ENCODE data around the gene ARHGAP10.

The ARHGAP10 gene

DNA sequence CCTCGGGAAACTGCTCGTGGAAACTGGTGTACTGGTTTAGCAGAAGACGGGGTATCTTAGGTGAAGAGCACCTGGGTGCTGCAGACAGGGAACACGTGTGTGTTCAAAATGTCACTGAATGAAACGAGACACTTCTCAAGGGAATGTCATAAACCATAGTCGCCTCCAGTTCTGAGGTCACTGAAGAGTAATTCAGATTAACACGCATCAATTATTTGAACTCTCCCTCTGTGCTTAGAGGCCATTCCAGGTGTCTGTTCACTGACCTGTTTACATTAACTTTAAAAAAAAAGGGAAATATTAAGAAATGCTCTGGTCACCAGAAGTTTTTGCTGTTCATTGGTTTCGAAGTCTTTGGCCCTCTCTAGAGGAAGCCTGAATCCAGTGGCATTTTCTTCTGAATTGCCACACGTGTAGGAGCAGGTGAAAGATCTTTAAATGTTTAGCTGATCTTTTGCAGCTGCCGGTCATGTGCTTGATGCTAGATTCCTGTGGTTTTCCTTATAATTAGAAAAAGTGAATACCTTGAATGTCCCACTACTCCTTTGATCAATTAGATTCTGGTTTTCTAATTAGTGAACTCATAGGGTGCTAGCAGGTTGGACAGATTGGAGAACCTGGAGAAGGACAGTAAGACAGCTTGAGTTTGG, 330.5 kb downstream of the ARHGAP10 start:
- peaks cover 12% of the 10 kb centered on the region for H3K9me3 Mint-ChIP-seq
- CTCF ChIA-PET: interaction anchor here (1.2 kb wide), 1 partner anchor 195 kb away, joined by 3 read pairs; no protein-coding TSS in a partner anchor
- peaks cover 51% of the 10 kb centered on the region for H3K4me1 Mint-ChIP-seq

DNA sequence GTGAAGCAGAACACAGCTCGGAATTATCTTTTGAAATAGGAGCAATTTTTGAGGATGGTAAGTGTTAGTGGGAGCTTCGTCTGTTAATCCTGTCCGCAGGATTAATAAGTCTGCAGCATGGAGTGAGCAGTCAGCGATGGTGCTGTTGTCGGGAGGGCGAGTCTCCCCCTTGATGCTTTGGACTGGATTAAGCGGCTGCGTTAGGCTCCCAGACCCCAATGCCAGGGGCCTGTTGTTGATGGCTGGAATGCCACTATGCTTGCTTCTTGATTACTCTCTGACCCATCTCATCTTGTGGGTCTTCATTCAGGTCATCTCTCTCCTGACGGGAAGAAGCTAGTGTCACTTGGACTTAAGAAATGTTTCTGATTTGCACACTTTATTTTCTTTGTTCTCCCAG, 332.6 kb downstream of the ARHGAP10 start:
- H3K27ac Mint-ChIP-seq: no peak overlapping the region
- peaks cover 31% of the 10 kb centered on the region for H3K36me3 Mint-ChIP-seq
- H3K27me3 Mint-ChIP-seq: no peaks in the 10 kb centered on the region
- CTCF ChIA-PET: no interaction called here
- H3K4me3 Mint-ChIP-seq: no peak overlapping the region
- no peak for DNase-seq
- H3K4me1 Mint-ChIP-seq: peaks cover 31% of the 10 kb centered on the region
- H3K9me3 Mint-ChIP-seq: peaks cover 3% of the 10 kb centered on the region

More for the DNA sequence above, 330.5 kb downstream of the ARHGAP10 start:
- DNase-seq: no peak
- H3K27me3 Mint-ChIP-seq: no peaks in the 10 kb centered on the region
- H3K4me3 Mint-ChIP-seq: no peak overlapping the region
- H3K27ac Mint-ChIP-seq: no peak overlapping the region
- H3K36me3 Mint-ChIP-seq: peaks cover 37% of the 10 kb centered on the region

DNA sequence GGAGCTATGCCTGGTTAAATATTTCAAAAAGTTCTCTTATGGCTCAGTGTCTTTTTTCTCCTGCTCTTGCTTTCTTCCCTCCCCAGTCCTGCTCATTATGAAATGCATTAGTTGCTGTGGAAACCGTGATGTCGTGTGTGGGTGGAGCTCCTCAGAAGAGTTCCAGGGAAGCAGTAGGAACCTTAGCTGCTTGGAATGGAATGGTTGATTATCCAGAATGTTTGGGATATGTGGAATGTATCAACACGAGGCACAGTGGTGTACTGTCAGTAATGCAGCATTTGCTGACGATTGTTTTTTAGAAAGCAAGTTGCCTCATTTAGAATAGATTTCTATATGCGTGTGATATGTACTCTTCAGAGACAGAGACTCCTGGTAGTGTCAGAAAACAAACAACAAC, 333.2 kb downstream of the ARHGAP10 start:
- CTCF ChIA-PET: no interaction called here
- H3K27me3 Mint-ChIP-seq: no peaks in the 10 kb centered on the region
- peaks cover 26% of the 10 kb centered on the region for H3K4me1 Mint-ChIP-seq
- H3K4me3 Mint-ChIP-seq: no peak overlapping the region
- DNase-seq: no peak
- peaks cover 28% of the 10 kb centered on the region for H3K36me3 Mint-ChIP-seq
- H3K9me3 Mint-ChIP-seq: no peaks in the 10 kb centered on the region
- no peak overlapping the region for H3K27ac Mint-ChIP-seq

DNA sequence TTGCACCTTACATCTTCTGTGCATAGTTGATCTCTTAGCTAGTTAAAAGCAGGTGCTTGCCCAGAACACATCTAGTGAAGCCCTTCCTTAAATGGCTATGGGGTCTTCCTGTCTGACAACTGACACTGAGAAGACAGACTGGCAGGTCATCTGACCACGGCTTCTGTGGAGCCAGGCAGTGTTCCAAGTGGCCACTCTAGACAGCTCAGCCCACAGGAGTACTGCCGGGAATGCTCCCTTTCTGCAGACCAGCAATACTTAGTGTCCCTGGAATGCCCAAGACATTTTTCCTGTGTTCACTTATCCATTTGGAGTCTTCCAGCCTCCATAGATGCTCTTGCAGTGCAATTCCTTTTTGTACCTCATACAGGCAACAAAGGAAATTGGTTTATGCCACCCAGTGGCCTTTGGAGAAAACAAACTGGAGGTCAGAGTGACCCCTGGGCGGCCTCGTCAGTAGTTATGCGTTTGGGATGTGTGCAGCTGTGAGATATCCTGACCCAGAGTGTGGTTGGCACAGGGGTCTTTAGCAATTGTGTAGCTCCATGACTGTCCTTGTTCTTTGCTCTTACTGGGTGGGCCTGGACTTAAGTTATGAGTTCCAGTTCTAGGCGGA, 335.5 kb downstream of the ARHGAP10 start:
- CTCF ChIA-PET: interaction anchor here (0.6 to 1.3 kb wide), 2 partner anchors 10 to 870 kb away, joined by 3 read pairs; no protein-coding TSS in a partner anchor
- peaks cover 18% of the 10 kb centered on the region for H3K36me3 Mint-ChIP-seq
- DNase-seq: no peak
- no peaks in the 10 kb centered on the region for H3K9me3 Mint-ChIP-seq
- no peak overlapping the region for H3K4me3 Mint-ChIP-seq
- no peaks in the 10 kb centered on the region for H3K27me3 Mint-ChIP-seq
- H3K27ac Mint-ChIP-seq: no peak overlapping the region
- peaks cover 6% of the 10 kb centered on the region for H3K4me1 Mint-ChIP-seq

DNA sequence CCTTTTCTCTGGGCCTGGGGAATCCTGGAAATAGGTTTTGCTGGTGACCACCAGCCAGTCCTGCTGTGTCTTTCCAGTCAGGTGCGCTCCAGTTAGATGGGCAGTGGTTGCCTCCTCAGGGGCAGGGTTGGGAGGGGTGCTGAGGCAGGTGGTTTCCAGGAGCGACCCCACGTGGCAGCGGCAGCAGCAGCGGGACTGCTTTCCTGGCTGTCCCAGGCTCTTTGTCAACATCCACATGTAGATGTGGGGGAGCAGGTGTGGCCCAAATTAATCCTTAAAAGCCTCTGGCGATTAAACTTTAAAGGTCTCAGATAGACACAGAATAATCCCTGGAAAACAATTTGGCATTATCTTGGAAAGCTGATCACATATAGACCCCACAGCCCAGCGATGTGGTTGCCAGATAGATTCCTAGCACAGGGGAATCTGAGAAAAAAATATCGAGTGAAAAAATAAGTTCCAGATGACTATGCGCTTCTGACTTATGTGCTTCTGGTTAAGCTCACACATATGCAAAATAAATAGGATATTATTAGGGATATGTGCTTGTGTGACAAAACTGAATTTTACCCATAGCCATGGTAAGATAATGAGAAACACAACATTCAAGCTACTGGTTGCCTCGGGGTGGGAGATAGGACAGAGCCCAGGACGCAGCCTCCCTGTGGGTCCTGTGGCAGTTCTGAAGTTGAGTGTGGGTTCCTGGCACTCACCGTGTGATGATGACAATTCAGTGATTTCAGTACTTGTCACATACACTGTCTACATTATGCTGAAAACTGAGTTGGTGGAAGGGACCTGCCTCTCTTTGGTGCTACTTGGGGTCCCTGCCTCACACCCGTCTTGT, 336.4 kb downstream of the ARHGAP10 start:
- Mint-ChIP-seq H3K36me3 (peaks cover 26% of the 10 kb centered on the region), H3K27me3 (no peaks in the 10 kb centered on the region), H3K27ac (no peak overlapping the region), H3K9me3 (peaks cover 5% of the 10 kb centered on the region), H3K4me1 (peaks cover 3% of the 10 kb centered on the region), H3K4me3 (no peak overlapping the region)
- no peak for DNase-seq
- CTCF ChIA-PET: interaction anchor here (0.6 kb wide), 1 partner anchor 871 kb away, joined by 3 read pairs; no protein-coding TSS in a partner anchor

DNA sequence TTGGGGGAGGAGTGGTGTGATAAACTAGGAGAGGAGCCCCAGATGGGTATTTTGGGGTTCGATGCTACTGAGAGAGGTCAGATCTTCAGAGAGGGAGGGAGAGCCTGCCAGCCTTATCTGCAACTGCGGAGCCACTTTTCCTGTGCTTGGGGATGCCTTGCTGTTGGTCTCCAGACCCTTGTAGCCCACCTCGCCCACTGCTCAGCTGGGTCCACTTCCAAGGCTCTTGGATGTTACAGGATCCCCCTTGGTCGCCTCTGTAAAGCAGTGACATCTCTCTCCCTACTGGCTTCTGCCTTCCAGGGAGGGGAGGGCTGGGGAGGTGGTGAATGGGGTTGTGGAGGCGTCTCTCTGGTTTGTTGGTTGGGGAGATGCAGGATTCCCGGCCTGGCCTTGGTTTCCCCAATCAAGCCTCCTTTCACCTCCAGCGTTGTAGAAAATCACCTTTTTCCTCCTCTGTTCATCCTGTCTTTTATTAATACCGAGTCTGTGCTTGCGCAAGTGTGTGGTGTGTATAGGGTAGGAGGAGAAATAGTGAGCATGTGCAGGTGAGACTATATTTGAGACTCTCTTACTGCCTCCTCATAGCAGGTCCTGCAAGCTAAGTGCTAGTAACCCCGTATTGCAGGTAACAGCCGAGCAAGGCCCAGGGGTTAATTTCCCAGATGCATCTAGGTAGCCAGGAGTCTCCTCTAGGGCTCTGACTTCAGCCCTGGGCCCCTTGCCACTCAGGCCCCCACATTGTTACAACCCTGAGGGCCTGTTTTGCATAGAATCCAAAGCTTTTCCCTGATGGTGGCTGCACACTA, 337.4 kb downstream of the ARHGAP10 start:
- CTCF ChIA-PET: no interaction called here
- Mint-ChIP-seq H3K9me3 (peaks cover 10% of the 10 kb centered on the region), H3K36me3 (peaks cover 32% of the 10 kb centered on the region), H3K4me3 (no peak overlapping the region), H3K4me1 (peaks cover 3% of the 10 kb centered on the region), H3K27ac (no peak overlapping the region), H3K27me3 (no peaks in the 10 kb centered on the region)
- DNase-seq: no peak

DNA sequence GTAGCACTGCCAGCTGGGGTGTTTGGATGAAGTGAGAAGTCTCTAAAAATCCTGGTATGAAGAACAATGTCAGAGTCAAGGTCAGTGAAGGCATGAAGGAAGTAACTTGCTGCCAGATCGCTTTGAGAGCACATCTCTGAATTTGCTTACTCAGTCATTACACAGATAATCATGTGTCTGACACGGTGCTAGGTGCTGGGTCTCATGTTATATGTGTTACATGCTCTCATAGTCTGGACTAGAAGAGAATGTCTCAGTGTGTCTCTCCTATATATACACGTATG, 337.9 kb downstream of the ARHGAP10 start:
- Mint-ChIP-seq H3K4me3 (no peak overlapping the region), H3K9me3 (peaks cover 15% of the 10 kb centered on the region), H3K4me1 (peaks cover 3% of the 10 kb centered on the region), H3K36me3 (peaks cover 35% of the 10 kb centered on the region), H3K27ac (no peak overlapping the region), H3K27me3 (no peaks in the 10 kb centered on the region)
- CTCF ChIA-PET: no interaction called here
- DNase-seq: no peak

DNA sequence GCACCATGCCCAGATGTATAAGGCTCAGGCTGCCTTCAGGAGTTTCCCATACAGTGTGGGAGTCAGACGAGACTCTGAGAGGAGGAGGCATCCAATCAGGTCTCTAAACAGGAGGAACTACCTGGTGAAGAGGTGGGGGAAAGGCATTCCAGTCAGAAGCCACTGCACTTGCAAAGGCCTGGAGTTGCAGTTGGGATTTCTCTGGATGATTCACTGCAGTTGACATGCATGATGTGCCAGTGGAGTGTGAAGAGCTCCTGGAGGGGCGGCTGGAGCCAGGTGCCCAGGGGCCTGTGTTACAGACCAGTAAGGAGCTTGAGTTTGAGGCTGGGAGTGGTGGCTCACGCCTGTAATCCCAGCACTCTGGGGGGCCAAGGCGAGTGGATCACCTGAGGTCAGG, 339.1 kb downstream of the ARHGAP10 start:
- peaks cover 27% of the 10 kb centered on the region for H3K9me3 Mint-ChIP-seq
- H3K36me3 Mint-ChIP-seq: peaks cover 32% of the 10 kb centered on the region
- no peak for DNase-seq
- H3K27ac Mint-ChIP-seq: no peak overlapping the region
- H3K4me1 Mint-ChIP-seq: no peaks in the 10 kb centered on the region
- no peaks in the 10 kb centered on the region for H3K27me3 Mint-ChIP-seq
- no peak overlapping the region for H3K4me3 Mint-ChIP-seq
- CTCF ChIA-PET: no interaction called here

DNA sequence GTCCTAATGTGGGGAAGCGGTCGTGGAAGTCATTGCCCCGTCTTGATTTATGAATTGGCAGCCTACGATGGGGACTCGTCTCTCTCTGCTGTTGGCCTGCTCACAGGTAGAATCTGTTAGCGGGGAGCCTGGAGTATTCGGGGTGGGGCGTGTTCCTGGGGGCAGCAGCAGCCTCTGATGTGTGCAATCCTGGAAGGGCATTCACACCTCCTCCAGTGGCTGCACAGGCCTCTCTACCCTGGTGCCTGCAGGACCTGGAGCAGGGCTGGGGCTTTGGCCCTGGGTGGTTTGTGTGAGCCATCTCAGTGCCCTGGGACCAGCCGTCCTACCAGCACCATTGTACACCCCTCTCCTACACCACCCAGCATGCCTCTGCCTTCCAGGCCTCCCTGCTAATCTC, 340.9 kb downstream of the ARHGAP10 start:
- Mint-ChIP-seq H3K4me3 (no peak overlapping the region), H3K36me3 (peaks cover 39% of the 10 kb centered on the region), H3K9me3 (peaks cover 33% of the 10 kb centered on the region), H3K4me1 (no peaks in the 10 kb centered on the region), H3K27me3 (no peaks in the 10 kb centered on the region), H3K27ac (no peak overlapping the region)
- CTCF ChIA-PET: no interaction called here
- DNase-seq: no peak

DNA sequence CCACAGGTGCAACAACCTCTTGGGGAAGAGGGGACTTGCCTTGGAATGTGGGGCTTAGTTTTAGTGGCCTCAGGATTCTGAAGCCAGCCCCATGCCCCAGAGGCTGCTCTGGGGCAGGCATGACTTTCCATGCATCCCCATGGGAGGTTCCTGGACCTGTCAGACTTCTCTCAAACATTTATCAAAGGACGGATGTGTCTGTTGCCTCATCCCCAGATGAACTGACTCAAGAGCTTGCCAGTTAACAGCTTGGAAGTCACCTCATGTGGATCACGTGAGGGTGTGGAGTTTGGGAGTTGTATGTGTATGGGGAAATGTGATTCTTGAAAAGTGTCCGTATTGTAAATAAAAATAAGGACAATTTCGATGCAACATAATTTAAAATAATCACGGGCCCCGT, 341.5 kb downstream of the ARHGAP10 start:
- peaks cover 34% of the 10 kb centered on the region for H3K9me3 Mint-ChIP-seq
- no peak for DNase-seq
- no peaks in the 10 kb centered on the region for H3K4me1 Mint-ChIP-seq
- no peak overlapping the region for H3K4me3 Mint-ChIP-seq
- peaks cover 43% of the 10 kb centered on the region for H3K36me3 Mint-ChIP-seq
- H3K27ac Mint-ChIP-seq: no peak overlapping the region
- no peaks in the 10 kb centered on the region for H3K27me3 Mint-ChIP-seq
- CTCF ChIA-PET: no interaction called here

DNA sequence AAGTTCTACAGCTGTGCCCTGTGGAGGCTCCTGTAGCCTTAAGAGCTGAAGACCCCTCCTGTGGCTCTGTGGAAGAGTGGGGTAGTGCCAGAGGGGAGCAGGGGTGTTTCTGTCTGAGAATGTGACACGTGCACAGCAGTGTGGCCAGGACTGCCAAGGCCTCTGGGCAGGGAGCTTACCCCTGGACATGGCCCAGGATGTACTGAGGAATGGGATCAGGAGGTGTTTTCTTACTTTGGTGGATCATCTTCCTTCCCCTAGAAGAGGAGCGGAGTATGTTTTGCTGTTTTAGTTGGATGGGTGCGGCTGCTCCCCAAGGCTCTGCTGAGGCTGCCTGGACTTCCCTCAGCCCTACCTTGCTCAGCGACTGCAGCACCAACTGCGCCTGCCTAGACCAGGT, 342.6 kb downstream of the ARHGAP10 start:
- Mint-ChIP-seq H3K27me3 (no peaks in the 10 kb centered on the region), H3K27ac (no peak overlapping the region), H3K4me3 (no peak overlapping the region), H3K4me1 (no peaks in the 10 kb centered on the region), H3K36me3 (peaks cover 46% of the 10 kb centered on the region), H3K9me3 (peaks cover 34% of the 10 kb centered on the region)
- CTCF ChIA-PET: no interaction called here
- no peak for DNase-seq

DNA sequence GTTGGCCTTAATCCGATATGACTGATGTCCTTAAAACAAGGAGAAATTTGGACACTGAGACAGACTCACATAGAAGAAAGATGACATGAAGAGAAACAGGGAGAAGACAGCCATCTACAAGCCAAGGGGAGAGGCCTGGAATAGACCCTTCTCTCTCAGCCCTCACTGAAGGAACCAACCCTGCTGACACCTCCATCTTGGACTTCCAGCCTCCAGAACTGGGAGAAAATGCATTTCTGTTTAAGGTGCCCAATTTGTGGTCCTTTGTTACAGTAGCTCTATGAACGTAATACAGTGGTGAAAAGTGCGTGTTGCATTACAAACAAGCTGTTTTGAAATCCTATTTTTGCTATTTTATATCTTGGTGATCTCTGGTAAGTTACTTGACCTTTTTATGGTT, 343.6 kb downstream of the ARHGAP10 start:
- no peak for DNase-seq
- peaks cover 34% of the 10 kb centered on the region for H3K9me3 Mint-ChIP-seq
- no peaks in the 10 kb centered on the region for H3K4me1 Mint-ChIP-seq
- H3K4me3 Mint-ChIP-seq: no peak overlapping the region
- H3K36me3 Mint-ChIP-seq: peaks cover 49% of the 10 kb centered on the region
- H3K27ac Mint-ChIP-seq: no peak overlapping the region
- no peaks in the 10 kb centered on the region for H3K27me3 Mint-ChIP-seq
- CTCF ChIA-PET: no interaction called here

DNA sequence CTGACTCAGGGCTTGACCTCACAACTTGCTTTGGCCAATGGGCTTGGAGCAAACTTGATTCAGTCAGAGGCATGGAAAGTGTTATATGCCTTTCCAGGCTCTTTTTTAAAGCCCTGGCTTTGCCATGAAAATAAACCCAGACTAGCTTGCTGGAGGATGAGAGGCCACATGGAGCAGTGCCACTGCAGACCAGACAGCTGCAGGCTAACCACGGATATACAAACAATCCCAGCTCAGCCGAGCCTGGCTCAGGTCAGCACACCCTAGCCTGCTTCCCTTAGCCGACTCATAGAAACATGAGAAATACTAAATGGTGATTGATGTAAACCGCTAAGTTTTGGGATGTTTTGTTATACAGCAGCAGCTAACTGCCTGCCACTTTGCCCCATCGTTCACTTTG, 345.1 kb downstream of the ARHGAP10 start:
- CTCF ChIA-PET: no interaction called here
- DNase-seq: no peak
- Mint-ChIP-seq H3K4me3 (no peak overlapping the region), H3K27ac (no peak overlapping the region), H3K4me1 (no peaks in the 10 kb centered on the region), H3K27me3 (no peaks in the 10 kb centered on the region), H3K36me3 (peaks cover 55% of the 10 kb centered on the region), H3K9me3 (peaks cover 37% of the 10 kb centered on the region)

DNA sequence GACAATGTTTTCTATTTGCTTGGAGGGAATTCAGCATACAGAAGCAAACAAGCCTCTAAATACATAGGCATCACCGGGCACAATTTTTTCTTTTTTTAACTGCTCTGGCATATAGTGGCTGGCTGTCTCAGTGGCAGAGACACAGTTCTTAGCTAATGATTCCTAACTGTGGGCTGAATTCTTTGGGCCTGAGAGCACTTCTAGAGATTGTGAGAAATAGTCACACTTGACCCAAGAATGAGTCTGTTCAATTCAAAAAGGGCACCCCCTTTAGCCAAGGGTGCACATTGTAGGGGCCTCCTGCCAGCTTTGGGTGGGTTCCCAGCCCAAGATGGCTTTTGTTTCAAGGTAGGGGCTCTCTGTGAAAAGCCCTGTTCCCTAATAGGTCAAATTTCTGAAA, 345.7 kb downstream of the ARHGAP10 start:
- Mint-ChIP-seq H3K27ac (no peak overlapping the region), H3K36me3 (peaks cover 54% of the 10 kb centered on the region), H3K27me3 (no peaks in the 10 kb centered on the region), H3K9me3 (peaks cover 37% of the 10 kb centered on the region), H3K4me1 (no peaks in the 10 kb centered on the region), H3K4me3 (no peak overlapping the region)
- CTCF ChIA-PET: no interaction called here
- no peak for DNase-seq
